Esophagus muscularis mucosa (tissue), 4 donors: ENCODE measurements around the gene FAM124A. TPM values are rescaled to one million over a fixed set of nuclear protein-coding genes. Genes with fewer than 3 reads are reported as not detected.

Source experiments
- DNase-seq: peaks from one replicate; pipeline ENCODE4 v3.0.0-alpha.2; 2017; ENCODE audit errors: extremely low spot score
- H3K27ac ChIP-seq, 4 donors: fragments of 200-600 bp; sonication (generic); replicated peaks in 1 of 4; 1 replicate in 3 of 4; 2 replicates in 1 of 4; pipeline ENCODE4 v1.5.1; 2016 to 2019; ENCODE audit warnings: mild to moderate bottlenecking in 1 of 4
- H3K27me3 ChIP-seq, 4 donors: fragments of 200-600 bp; sonication (generic); one replicate each; pipeline versions ENCODE4 v1.5.1 to v1.6.0; 2016 to 2019
- H3K36me3 ChIP-seq, 4 donors: fragments of 200-600 bp; sonication (generic); one replicate each; pipeline ENCODE4 v1.5.1; 2016 to 2019
- H3K4me1 ChIP-seq, 4 donors: fragments of 200-600 bp; sonication (generic); one replicate each; pipeline ENCODE4 v1.5.1; 2016 to 2019
- H3K4me3 ChIP-seq, 4 donors: fragments of 200-600 bp; sonication (generic); 1 replicate in 2 of 4; 2 replicates in 2 of 4; pipeline ENCODE4 v1.5.1; 2016 to 2019; ENCODE audit warnings: mild to moderate bottlenecking in 4 of 4, moderate library complexity in 1 of 4
- H3K9me3 ChIP-seq, 4 donors: fragments of 200-600 bp; sonication (generic); 1 replicate in 3 of 4; 2 replicates in 1 of 4; pipeline ENCODE4 v1.5.1; 2016 to 2019
- EP300 ChIP-seq: sonication (generic); formaldehyde crosslinking; IDR thresholded peaks from one replicate; pipeline ENCODE4 v1.6.1; 2017; ENCODE audit warnings: antibody characterized with exemption
- POLR2A ChIP-seq: fragments of 450-650 bp; IDR thresholded peaks from one replicate; pipeline ENCODE4 v1.6.1; 2017; ENCODE audit warnings: antibody characterized with exemption, moderate library complexity, mild to moderate bottlenecking, low read depth
- POLR2AphosphoS5 ChIP-seq, 2 donors: sonication (generic); formaldehyde crosslinking; IDR thresholded peaks; one replicate each; pipeline ENCODE4 v1.6.1; 2017; ENCODE audit warnings: antibody characterized with exemption in 2 of 2
- WGBS: methylation state at CpG from one replicate; pipeline ENCODE4 v1.1.5; 2018; 5-methylcytosine and 5-hydroxymethylcytosine counted together
- intact Hi-C: fragments of 100-400 bp; cut with DNase I; formaldehyde crosslinking; loops from one replicate; pipeline ENCODE4 v1.15.1; 2023
- total RNA-seq, 4 donors: library from RNA; depleted of rRNA; stranded (reverse); fragments of >200 nt; gene quantifications; one replicate each; pipeline versions ENCODE4 v1.1.0 to v1.2.1, GENCODE V29; 2016
- TF ChIP-seq, protein P1 (sequence below), 3 experiments: fragments of 200-600 bp in 2 of 3; fragments of 450-650 bp in 1 of 3; sonication (generic) in 2 of 3; IDR thresholded peaks; one replicate each; pipeline ENCODE4 v1.5.1; 2017 to 2019; ENCODE audit warnings: antibody characterized with exemption in 3 of 3, mild to moderate bottlenecking in 2 of 3, moderate library complexity in 1 of 3

The FAM124A gene
- total RNA-seq, 4 donors from 2014 or later, result 17.0 to 30.3 (median 21.0) TPM

DNA sequence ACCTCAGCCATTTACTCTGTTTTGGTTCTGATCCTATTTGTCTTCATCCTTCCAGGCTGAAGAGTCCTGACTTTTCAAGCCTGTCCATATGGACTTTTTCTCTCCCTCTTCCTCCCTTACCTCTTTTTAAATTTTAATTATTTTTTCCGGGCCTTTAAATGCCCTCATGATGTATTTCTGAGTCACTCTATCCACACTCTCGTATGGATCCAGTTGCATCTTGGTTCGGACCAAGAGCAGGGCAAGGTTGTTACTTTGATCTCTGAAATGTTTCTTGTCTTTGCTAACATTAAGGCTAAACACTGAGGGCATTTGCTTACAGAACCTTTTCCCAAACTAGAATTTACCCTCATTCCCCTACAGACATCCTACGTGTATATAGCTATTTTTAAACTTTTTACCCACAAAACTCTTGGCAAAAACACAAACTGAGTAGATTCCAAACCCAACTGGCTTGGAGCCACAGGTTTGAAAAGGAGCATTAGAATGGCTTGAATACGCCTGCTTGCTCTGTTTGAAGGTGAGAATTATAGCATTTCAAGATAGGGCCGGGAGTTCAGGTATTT is 69.9 kb downstream of the FAM124A start:
- H3K4me3 ChIP-seq, result no peak overlapping the region
- H3K27ac ChIP-seq, result peak overlapping the region; percentile 22 to 67 (median 50)
- H3K36me3 ChIP-seq, result no peaks in the 10 kb centered on the region
- no peaks in the 10 kb centered on the region for H3K9me3 ChIP-seq
- no peak for TF ChIP-seq EP300
- no peak for TF ChIP-seq POLR2AphosphoS5 (IDR thresholded peaks at IDR 0.05)
- TF ChIP-seq POLR2A, result no peak
- TF ChIP-seq, protein P1, sequence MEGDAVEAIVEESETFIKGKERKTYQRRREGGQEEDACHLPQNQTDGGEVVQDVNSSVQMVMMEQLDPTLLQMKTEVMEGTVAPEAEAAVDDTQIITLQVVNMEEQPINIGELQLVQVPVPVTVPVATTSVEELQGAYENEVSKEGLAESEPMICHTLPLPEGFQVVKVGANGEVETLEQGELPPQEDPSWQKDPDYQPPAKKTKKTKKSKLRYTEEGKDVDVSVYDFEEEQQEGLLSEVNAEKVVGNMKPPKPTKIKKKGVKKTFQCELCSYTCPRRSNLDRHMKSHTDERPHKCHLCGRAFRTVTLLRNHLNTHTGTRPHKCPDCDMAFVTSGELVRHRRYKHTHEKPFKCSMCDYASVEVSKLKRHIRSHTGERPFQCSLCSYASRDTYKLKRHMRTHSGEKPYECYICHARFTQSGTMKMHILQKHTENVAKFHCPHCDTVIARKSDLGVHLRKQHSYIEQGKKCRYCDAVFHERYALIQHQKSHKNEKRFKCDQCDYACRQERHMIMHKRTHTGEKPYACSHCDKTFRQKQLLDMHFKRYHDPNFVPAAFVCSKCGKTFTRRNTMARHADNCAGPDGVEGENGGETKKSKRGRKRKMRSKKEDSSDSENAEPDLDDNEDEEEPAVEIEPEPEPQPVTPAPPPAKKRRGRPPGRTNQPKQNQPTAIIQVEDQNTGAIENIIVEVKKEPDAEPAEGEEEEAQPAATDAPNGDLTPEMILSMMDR (IDR thresholded peaks at IDR 0.05), result no peak
- H3K4me1 ChIP-seq, result peaks cover 9 to 20% (median 18%) of the 10 kb centered on the region in 4 donors
- no peaks in the 10 kb centered on the region for H3K27me3 ChIP-seq
- intact Hi-C loops, result no loop called here
- 42% methylated on average over 6 of the region's 6 CpGs for WGBS
- no peak for DNase-seq

DNA sequence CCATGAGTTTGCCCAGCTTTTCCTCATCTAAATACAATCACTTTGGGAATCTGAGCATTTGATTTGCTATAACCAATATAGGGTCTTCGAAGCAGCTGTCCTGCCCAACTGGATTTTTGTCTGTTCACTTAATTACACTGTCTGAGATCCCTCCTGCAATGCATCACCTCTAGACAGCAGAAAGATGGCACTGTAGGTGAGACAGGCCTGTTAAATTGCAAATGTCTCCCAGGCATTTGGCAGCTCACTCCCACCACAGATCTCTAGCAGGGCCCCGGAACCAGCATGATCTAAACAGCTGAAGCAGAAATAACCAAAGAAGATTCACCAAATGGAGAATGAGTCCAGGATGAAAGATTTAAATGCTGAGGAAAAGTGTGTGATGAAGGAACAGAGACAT is 75.4 kb downstream of the FAM124A start:
- no peak overlapping the region for H3K27ac ChIP-seq

DNA sequence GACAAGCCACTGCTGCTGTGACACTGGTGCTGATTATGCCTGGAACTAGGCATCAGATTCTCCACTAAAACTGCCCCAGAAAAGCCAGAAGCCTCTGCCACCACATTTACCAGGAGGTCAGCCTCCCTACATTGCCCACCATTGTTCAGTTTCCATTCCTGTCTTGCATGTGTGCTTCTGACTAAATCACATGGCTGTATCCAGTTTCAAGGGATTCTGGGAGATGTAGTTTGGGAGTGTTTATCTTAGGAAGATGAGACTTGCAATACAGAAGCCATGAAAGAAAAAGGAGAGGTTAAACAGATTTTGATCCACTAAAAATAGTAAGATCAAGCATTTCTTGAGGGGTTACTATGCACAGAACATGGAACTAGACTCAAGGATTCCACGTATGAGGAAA is 76.6 kb downstream of the FAM124A start:
- TF ChIP-seq, protein P1 (IDR thresholded peaks at IDR 0.05), result no peak
- TF ChIP-seq EP300, result no peak
- no peak for TF ChIP-seq POLR2A
- TF ChIP-seq POLR2AphosphoS5 (IDR thresholded peaks at IDR 0.05), result no peak
- H3K27ac ChIP-seq, result no peak overlapping the region
- intact Hi-C loops, result no loop called here
- no peaks in the 10 kb centered on the region for H3K4me1 ChIP-seq
- H3K27me3 ChIP-seq, result no peaks in the 10 kb centered on the region
- WGBS, result 100% methylated on average over 1 of the region's 1 CpG
- H3K4me3 ChIP-seq, result no peak overlapping the region
- H3K36me3 ChIP-seq, result no peaks in the 10 kb centered on the region
- H3K9me3 ChIP-seq, result no peaks in the 10 kb centered on the region
- DNase-seq, result no peak

More for the DNA sequence above, 75.4 kb downstream of the FAM124A start:
- Histone ChIP-seq H3K9me3 (no peaks in the 10 kb centered on the region), H3K36me3 (no peaks in the 10 kb centered on the region), H3K4me3 (no peak overlapping the region), H3K27me3 (no peaks in the 10 kb centered on the region), H3K4me1 (peaks cover 0 to 4% (median 3%) of the 10 kb centered on the region in 4 donors)
- WGBS, result 82% methylated on average over 2 of the region's 2 CpGs
- intact Hi-C loops, result no loop called here
- TF ChIP-seq EP300 (no peak), POLR2AphosphoS5 (IDR thresholded peaks at IDR 0.05) (no peak), POLR2A (no peak)
- TF ChIP-seq, protein P1 (IDR thresholded peaks at IDR 0.05), result no peak
- no peak for DNase-seq

DNA sequence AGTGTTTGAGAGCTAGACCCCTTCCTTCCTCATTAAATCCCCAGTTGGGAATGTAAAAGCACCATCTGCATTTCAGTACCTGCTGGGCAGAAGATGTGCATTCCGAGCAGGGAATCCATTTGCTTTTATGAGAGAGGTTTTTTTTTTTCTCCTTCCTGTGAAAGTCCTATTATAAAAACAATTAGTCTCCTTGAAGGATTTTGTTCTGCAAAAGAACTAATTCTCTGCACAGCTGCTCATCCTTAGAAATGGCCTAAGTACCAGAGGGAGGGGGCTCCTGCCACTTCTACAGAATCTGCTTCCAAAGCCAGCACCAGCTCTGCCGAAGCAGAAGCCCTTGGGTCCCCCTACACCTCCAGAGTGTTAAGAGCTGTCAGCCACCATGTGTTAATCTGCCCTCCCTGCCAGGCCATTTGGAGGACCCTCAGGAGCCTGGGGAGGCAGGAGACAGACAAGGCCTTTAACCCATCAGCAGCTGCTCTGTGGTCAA is 80.9 kb downstream of the FAM124A start:
- intact Hi-C loops, result no loop called here
- no peak for DNase-seq
- 78% methylated on average over 2 of the region's 2 CpGs for WGBS
- Histone ChIP-seq H3K4me3 (no peak overlapping the region), H3K9me3 (no peaks in the 10 kb centered on the region), H3K27ac (no peak overlapping the region), H3K4me1 (no peaks in the 10 kb centered on the region), H3K36me3 (no peaks in the 10 kb centered on the region), H3K27me3 (no peaks in the 10 kb centered on the region)
- no peak for TF ChIP-seq POLR2AphosphoS5 (IDR thresholded peaks at IDR 0.05)
- TF ChIP-seq POLR2A, result no peak

DNA sequence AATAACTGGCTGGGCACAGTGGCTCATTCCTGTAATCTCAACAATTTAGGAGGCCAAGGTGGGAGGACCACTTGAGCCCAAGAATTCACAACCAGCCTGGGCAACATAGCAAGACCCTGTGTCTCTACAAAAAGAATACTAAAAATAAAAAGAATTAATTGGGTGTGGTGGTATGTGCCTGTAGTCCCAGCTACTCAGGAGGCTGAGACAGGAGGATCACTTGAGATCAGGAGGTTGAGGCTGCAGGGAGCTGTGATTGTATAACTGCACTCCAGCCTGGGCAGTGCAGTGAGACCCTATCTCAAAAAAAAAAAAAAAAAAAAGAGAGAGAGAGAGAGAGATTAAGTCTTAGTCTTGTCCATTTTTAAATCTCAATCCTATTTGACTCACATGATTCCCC is 81.7 kb downstream of the FAM124A start:
- Histone ChIP-seq H3K27me3 (no peaks in the 10 kb centered on the region), H3K4me3 (no peak overlapping the region), H3K9me3 (no peaks in the 10 kb centered on the region), H3K4me1 (no peaks in the 10 kb centered on the region), H3K36me3 (no peaks in the 10 kb centered on the region), H3K27ac (no peak overlapping the region)
- DNase-seq, result no peak
- TF ChIP-seq POLR2A (no peak), EP300 (no peak), POLR2AphosphoS5 (IDR thresholded peaks at IDR 0.05) (no peak)
- TF ChIP-seq, protein P1 (IDR thresholded peaks at IDR 0.05), result no peak
- intact Hi-C loops, result no loop called here
